Lower leg skin (tissue), 3 donors: Measurements from ENCODE around the gene INHBE.

Source experiments
- POLR2A ChIP-seq, 2 donors: fragments of 450-650 bp; IDR thresholded peaks; one replicate each; pipeline ENCODE4 v1.6.1; 2016 to 2017; ENCODE audit warnings: antibody characterized with exemption in 2 of 2, mild to moderate bottlenecking in 1 of 2, moderate library complexity in 1 of 2
- TF ChIP-seq, protein P1 (sequence below), 3 donors: fragments of 450-650 bp; IDR thresholded peaks; one replicate each; pipeline ENCODE4 v1.5.1; 2016; ENCODE audit warnings: antibody characterized with exemption in 3 of 3, mild to moderate bottlenecking in 3 of 3, moderate library complexity in 2 of 3

- TF ChIP-seq, protein P1, sequence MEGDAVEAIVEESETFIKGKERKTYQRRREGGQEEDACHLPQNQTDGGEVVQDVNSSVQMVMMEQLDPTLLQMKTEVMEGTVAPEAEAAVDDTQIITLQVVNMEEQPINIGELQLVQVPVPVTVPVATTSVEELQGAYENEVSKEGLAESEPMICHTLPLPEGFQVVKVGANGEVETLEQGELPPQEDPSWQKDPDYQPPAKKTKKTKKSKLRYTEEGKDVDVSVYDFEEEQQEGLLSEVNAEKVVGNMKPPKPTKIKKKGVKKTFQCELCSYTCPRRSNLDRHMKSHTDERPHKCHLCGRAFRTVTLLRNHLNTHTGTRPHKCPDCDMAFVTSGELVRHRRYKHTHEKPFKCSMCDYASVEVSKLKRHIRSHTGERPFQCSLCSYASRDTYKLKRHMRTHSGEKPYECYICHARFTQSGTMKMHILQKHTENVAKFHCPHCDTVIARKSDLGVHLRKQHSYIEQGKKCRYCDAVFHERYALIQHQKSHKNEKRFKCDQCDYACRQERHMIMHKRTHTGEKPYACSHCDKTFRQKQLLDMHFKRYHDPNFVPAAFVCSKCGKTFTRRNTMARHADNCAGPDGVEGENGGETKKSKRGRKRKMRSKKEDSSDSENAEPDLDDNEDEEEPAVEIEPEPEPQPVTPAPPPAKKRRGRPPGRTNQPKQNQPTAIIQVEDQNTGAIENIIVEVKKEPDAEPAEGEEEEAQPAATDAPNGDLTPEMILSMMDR (IDR thresholded peaks at IDR 0.05), result no peak
- TF ChIP-seq POLR2A (IDR thresholded peaks at IDR 0.05), result no peak
Measured at GRCh38 chr12:57416039-57416996, 38.8 kb upstream of the INHBE start.
